Prostate gland (tissue), 2 donors: Measurements from ENCODE around the gene CTIF. TPM values are rescaled to one million over a fixed set of nuclear protein-coding genes. Genes with fewer than 3 reads are reported as not detected.

Experiments
- DNase-seq: peaks from one replicate; pipeline ENCODE4 v3.0.0-alpha.2; 2019; ENCODE audit warnings: low spot score
- H3K27ac ChIP-seq, 2 donors: fragments of 200-600 bp; sonication (generic); 2 replicates each; pipeline ENCODE4 v1.5.1; 2017 to 2019
- H3K27me3 ChIP-seq: fragments of 200-600 bp; sonication (generic); replicated peaks from 2 replicates; pipeline ENCODE4 v1.5.1; 2019; ENCODE audit not compliant: insufficient read depth
- H3K36me3 ChIP-seq, 2 donors: fragments of 200-600 bp; sonication (generic); 1 replicate in 1 of 2; 2 replicates in 1 of 2; pipeline versions ENCODE4 v1.5.1 to v1.8.1; 2017 to 2019
- H3K4me1 ChIP-seq: fragments of 200-600 bp; sonication (generic); replicated peaks from 2 replicates; pipeline ENCODE4 v1.5.1; 2019
- H3K4me3 ChIP-seq, 2 donors: fragments of 200-600 bp; sonication (generic); 2 replicates each; pipeline ENCODE4 v1.5.1; 2017 to 2019
- H3K9me3 ChIP-seq: fragments of 200-600 bp; sonication (generic); 2 replicates; pipeline ENCODE4 v1.5.1; 2017
- POLR2A ChIP-seq: fragments of 450-650 bp; IDR thresholded peaks from one replicate; pipeline ENCODE4 v1.6.1; 2016; ENCODE audit warnings: antibody characterized with exemption, mild to moderate bottlenecking
- POLR2AphosphoS5 ChIP-seq: sonication (generic); formaldehyde crosslinking; IDR thresholded peaks from one replicate; pipeline ENCODE4 v1.6.1; 2017; ENCODE audit warnings: antibody characterized with exemption
- WGBS: methylation state at CpG from one replicate; pipeline ENCODE4 v1.1.5; 2018; 5-methylcytosine and 5-hydroxymethylcytosine counted together
- intact Hi-C: fragments of 100-400 bp; cut with DNase I; formaldehyde crosslinking; loops from one replicate; pipeline ENCODE4 v1.14.2; 2022
- total RNA-seq, 2 donors: library from RNA; depleted of rRNA; stranded (reverse); fragments of >200 nt; gene quantifications; one replicate each; pipeline ENCODE4 v1.1.0, GENCODE V29; 2016
- TF ChIP-seq, protein P1 (sequence below), 4 experiments: fragments of 200-600 bp in 2 of 4; fragments of 450-650 bp in 2 of 4; sonication (generic) in 2 of 4; IDR thresholded peaks; 1 replicate in 3 of 4; 2 replicates in 1 of 4; pipeline ENCODE4 v1.5.1; 2016 to 2019; ENCODE audit warnings: antibody characterized with exemption in 4 of 4, mild to moderate bottlenecking in 2 of 4, moderate library complexity in 2 of 4

CTIF gene
- total RNA-seq, 2 donors from 2014 or later, result 8.1 to 57.9 TPM

DNA sequence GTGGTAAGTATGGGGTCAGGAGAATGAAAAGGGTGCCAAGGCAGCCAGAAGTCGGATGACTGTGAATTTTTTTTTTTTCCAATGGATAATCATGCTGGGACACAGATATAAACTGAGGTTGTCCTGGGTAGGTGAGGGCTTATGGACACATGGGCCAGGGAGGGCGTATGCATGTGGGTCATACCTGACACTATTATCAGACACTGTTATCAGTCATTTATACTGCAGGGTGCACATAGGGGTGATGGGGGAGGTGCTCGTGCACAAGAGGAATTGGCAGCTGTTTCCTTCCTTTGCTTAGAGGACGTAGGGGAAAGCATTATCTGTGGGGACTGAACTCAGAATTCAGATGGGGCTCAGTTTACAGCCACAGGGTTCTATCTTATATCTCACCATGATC lies 10.1 kb downstream of the CTIF start:
- TF ChIP-seq POLR2AphosphoS5, result no peak
- TF ChIP-seq POLR2A, result no peak
- TF ChIP-seq, protein P1, sequence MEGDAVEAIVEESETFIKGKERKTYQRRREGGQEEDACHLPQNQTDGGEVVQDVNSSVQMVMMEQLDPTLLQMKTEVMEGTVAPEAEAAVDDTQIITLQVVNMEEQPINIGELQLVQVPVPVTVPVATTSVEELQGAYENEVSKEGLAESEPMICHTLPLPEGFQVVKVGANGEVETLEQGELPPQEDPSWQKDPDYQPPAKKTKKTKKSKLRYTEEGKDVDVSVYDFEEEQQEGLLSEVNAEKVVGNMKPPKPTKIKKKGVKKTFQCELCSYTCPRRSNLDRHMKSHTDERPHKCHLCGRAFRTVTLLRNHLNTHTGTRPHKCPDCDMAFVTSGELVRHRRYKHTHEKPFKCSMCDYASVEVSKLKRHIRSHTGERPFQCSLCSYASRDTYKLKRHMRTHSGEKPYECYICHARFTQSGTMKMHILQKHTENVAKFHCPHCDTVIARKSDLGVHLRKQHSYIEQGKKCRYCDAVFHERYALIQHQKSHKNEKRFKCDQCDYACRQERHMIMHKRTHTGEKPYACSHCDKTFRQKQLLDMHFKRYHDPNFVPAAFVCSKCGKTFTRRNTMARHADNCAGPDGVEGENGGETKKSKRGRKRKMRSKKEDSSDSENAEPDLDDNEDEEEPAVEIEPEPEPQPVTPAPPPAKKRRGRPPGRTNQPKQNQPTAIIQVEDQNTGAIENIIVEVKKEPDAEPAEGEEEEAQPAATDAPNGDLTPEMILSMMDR (IDR thresholded peaks at IDR 0.05), result no peak
- Histone ChIP-seq H3K9me3 (no peaks in the 10 kb centered on the region), H3K27ac (no peak overlapping the region), H3K27me3 (no peaks in the 10 kb centered on the region), H3K36me3 (no peaks in the 10 kb centered on the region), H3K4me1 (peaks cover 10% of the 10 kb centered on the region), H3K4me3 (no peak overlapping the region)
- no peak for DNase-seq
- WGBS, result 87% methylated on average over 4 of the region's 4 CpGs
- intact Hi-C loops, result loop anchor here (5.0 kb wide), 1 partner anchor 63 kb away; no protein-coding TSS in a partner anchor

DNA sequence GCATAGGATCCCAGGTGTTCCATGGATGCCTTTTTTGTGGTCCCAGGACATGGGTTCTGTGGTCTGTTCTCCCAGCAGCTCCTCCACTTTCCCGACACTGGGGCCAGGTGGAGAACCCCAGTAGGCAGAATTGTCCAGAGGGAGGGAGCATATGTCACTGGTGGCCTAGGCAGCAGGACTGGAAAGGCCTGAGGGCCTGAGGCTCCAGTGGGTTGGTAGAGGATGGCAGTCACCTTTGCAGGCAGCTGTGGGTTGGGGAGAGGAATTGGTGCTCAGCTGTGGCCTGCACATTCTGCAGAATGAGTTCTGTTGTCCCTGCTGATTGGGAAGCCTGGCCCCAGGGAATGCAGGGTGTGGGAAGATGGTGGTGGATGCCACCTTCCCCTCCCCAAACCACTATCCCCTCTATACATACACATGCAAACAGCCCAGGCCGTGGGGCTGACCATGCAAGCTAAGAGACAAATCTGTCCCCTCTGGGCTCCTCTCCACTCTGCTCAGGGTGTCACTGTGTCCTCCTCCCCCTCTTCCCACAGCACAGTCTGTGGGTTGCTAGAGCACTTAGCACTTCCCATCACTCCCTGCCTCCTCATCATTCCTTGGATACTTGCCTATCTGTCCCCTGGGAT lies 11.4 kb downstream of the CTIF start:
- peaks cover 9% of the 10 kb centered on the region for H3K4me1 ChIP-seq
- H3K4me3 ChIP-seq, result no peak overlapping the region
- H3K27me3 ChIP-seq, result no peaks in the 10 kb centered on the region
- TF ChIP-seq POLR2AphosphoS5, result no peak
- no peak for TF ChIP-seq POLR2A
- TF ChIP-seq, protein P1 (IDR thresholded peaks at IDR 0.05), result no peak
- intact Hi-C loops, result no loop called here
- H3K9me3 ChIP-seq, result no peaks in the 10 kb centered on the region
- H3K36me3 ChIP-seq, result no peaks in the 10 kb centered on the region
- H3K27ac ChIP-seq, result no peak overlapping the region
- WGBS, result 88% methylated on average over 2 of the region's 2 CpGs
- DNase-seq, result no peak

DNA sequence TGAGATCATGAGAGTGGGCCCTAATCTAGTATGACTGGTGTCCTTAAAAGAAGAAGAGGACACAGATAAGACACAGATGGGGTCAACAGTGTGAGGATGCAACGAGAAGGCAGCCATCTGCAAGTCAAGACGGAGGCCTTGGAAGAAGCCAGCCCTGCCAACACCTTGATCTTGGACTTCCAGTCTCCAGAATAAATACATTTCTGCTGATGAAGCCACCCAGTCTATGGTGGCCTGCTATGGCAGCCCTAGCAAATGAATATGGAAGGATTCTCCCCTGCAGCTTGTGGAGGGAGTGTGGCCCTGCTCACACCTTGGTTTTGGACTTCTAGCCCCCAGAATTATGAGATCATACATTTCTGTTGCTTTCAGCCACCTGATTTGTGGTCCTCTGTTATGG lies 12.3 kb downstream of the CTIF start:
- H3K9me3 ChIP-seq, result no peaks in the 10 kb centered on the region
- WGBS, result 98% methylated on average over 2 of the region's 2 CpGs
- TF ChIP-seq POLR2A (no peak), POLR2AphosphoS5 (no peak)
- TF ChIP-seq, protein P1 (IDR thresholded peaks at IDR 0.05), result no peak
- no peaks in the 10 kb centered on the region for H3K36me3 ChIP-seq
- no peak for DNase-seq
- intact Hi-C loops, result no loop called here
- H3K27ac ChIP-seq, result no peak overlapping the region
- H3K4me3 ChIP-seq, result no peak overlapping the region
- H3K4me1 ChIP-seq, result peaks cover under 1% of the 10 kb centered on the region
- H3K27me3 ChIP-seq, result no peaks in the 10 kb centered on the region

DNA sequence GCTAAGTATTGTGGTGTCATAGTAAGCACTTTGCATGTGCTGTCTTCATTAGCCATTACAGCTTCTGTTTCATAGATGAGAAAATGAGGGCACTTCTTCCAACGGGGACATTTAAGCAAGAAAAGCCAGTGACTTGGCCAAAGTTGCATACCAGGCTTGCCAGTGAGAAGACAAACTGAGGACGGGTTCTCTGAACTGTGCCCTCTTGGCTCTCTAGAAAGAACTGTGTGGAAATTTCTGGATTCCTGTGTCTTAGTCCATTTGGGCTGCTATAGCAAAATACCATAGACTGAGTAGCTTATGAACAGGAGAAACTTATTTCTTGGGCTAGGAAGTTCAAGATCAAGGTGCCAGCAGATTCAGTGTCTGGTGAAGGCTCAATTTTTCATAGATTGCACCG lies 13.3 kb downstream of the CTIF start:
- no peak for TF ChIP-seq POLR2A
- TF ChIP-seq, protein P1 (IDR thresholded peaks at IDR 0.05), result no peak
- no peak for TF ChIP-seq POLR2AphosphoS5
- H3K27ac ChIP-seq, result no peak overlapping the region
- H3K4me1 ChIP-seq, result no peaks in the 10 kb centered on the region
- H3K27me3 ChIP-seq, result no peaks in the 10 kb centered on the region
- intact Hi-C loops, result no loop called here
- 94% methylated on average over 3 of the region's 3 CpGs for WGBS
- no peak overlapping the region for H3K4me3 ChIP-seq
- no peaks in the 10 kb centered on the region for H3K36me3 ChIP-seq
- no peaks in the 10 kb centered on the region for H3K9me3 ChIP-seq
- DNase-seq, result no peak

DNA sequence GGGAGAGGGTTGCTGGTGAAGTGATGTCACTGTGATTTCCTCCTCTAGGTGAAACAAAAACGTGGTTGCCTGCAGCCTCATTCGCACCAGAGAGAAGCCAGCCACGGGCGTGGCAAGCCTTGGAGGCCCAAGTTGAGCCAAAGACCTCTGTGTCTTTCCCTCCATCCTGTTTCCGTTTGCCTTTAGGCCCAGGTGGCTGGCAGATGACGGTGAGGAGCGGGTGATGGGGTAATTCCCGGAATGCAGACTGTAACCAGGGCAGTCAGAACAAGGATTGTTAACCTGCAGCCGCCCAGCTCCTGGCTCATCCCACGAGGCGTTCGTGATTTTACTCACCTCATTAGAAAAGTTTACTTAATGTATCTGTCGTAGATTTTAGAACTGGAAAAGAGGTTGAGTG lies 14.4 kb downstream of the CTIF start:
- no peak for DNase-seq
- Histone ChIP-seq H3K4me3 (no peak overlapping the region), H3K27me3 (no peaks in the 10 kb centered on the region), H3K36me3 (no peaks in the 10 kb centered on the region), H3K9me3 (no peaks in the 10 kb centered on the region), H3K27ac (no peak overlapping the region), H3K4me1 (no peaks in the 10 kb centered on the region)
- intact Hi-C loops, result no loop called here
- TF ChIP-seq, protein P1 (IDR thresholded peaks at IDR 0.05), result no peak
- no peak for TF ChIP-seq POLR2A
- TF ChIP-seq POLR2AphosphoS5, result no peak
- WGBS, result 84% methylated on average over 13 of the region's 13 CpGs
